Gastrocnemius medialis (tissue), 4 donors: ENCODE results near the gene SORT1. TPM values are rescaled to one million over a fixed set of nuclear protein-coding genes. Genes with fewer than 3 reads are reported as not detected.
A peak's percentile ranks its signal among the peaks of the same experiment; 100 is the strongest.

Experiments used
- ATAC-seq, 2 donors: fragments of 150-250 bp; one replicate each; pipeline ENCODE4 v1.9.1; 2016
- DNase-seq, 2 donors: peaks; one replicate each; pipeline ENCODE4 v3.0.0-alpha.2; 2019
- H3K27ac ChIP-seq, 4 donors: fragments of 200-600 bp; sonication (generic); 1 replicate in 1 of 4; 2 replicates in 3 of 4; pipeline ENCODE4 v1.5.1; 2016 to 2018; ENCODE audit warnings: mild to moderate bottlenecking in 2 of 4, moderate library complexity in 1 of 4
- H3K27me3 ChIP-seq, 3 donors: fragments of 200-600 bp; sonication (generic) in 2 of 3; 1 replicate in 1 of 3; 2 replicates in 2 of 3; pipeline versions ENCODE4 v1.5.1 to v1.6.0; 2016 to 2019; ENCODE audit warnings: mild to moderate bottlenecking in 1 of 3, moderate library complexity in 1 of 3
- H3K36me3 ChIP-seq, 2 donors: fragments of 200-600 bp; sonication (generic) in 1 of 2; one replicate each; pipeline ENCODE4 v1.5.1; 2017 to 2018
- H3K4me1 ChIP-seq, 2 donors: fragments of 200-600 bp; sonication (generic) in 1 of 2; one replicate each; pipeline ENCODE4 v1.5.1; 2016 to 2017; ENCODE audit warnings: mild to moderate bottlenecking in 2 of 2
- H3K4me3 ChIP-seq, 4 donors: fragments of 200-600 bp; sonication (generic) in 3 of 4; 1 replicate in 1 of 4; 2 replicates in 3 of 4; pipeline ENCODE4 v1.5.1; 2016 to 2019; ENCODE audit warnings: mild to moderate bottlenecking in 2 of 4
- H3K9me3 ChIP-seq, 3 donors: fragments of 200-600 bp; sonication (generic) in 2 of 3; 1 replicate in 1 of 3; 2 replicates in 2 of 3; pipeline ENCODE4 v1.5.1; 2016 to 2019
- CTCF ChIP-seq, 5 experiments: fragments of 450-650 bp in 3 of 5; fragments of 200-600 bp in 2 of 5; sonication (generic) in 2 of 5; IDR thresholded peaks in 4 of 5; conservative IDR thresholded peaks in 1 of 5; 1 replicate in 4 of 5; 2 replicates in 1 of 5; pipeline ENCODE4 v1.5.1; 2016 to 2019; ENCODE audit warnings: antibody characterized with exemption in 5 of 5, mild to moderate bottlenecking in 3 of 5, moderate library complexity in 3 of 5
- POLR2A ChIP-seq, 2 donors: fragments of 450-650 bp; IDR thresholded peaks; one replicate each; pipeline ENCODE4 v1.6.1; 2017; ENCODE audit warnings: antibody characterized with exemption in 2 of 2, mild to moderate bottlenecking in 2 of 2, moderate library complexity in 2 of 2
- in situ Hi-C, 4 donors: fragments of 200-750 bp; cut with MboI; loops; one replicate each; pipeline versions ENCODE4 v1.15.0 to v1.8.0; 2017; ENCODE audit warnings: low sequenced_read_pairs in 4 of 4
- intact Hi-C: fragments of 100-400 bp; cut with DNase I; formaldehyde crosslinking; loops from one replicate; pipeline ENCODE4 v1.15.1; 2023; ENCODE audit warnings: low total_unique reads
- total RNA-seq, 4 donors: library from RNA; depleted of rRNA; stranded (reverse); fragments of >200 nt; gene quantifications; one replicate each; pipeline versions ENCODE4 v1.1.0 to v1.2.3, GENCODE V29; 2016

The SORT1 gene
- total RNA-seq, 4 donors from 2014 or later = 93.7 to 226 (median 190) TPM

GRCh38 chr1:109312978-109313775, 84.5 kb downstream of the SORT1 start:
- no peaks in the 10 kb centered on the region for H3K27me3 ChIP-seq
- intact Hi-C loops = no loop called here
- no peak overlapping the region for H3K4me3 ChIP-seq
- peak in 1 of 2 donors; percentile 43 for ATAC-seq
- DNase-seq = peak in 1 of 2 donors; percentile 52
- H3K4me1 ChIP-seq = peaks cover 9 to 22% of the 10 kb centered on the region in 2 donors
- H3K9me3 ChIP-seq = no peaks in the 10 kb centered on the region
- no peak for TF ChIP-seq CTCF (IDR thresholded peaks at IDR 0.05 in 4 of 5, conservative IDR thresholded peaks at IDR 0.05 in 1 of 5)
- TF ChIP-seq POLR2A (IDR thresholded peaks at IDR 0.05) = no peak
- H3K27ac ChIP-seq = peak overlapping the region in 3 of 4 donors; percentile 1 to 64 (median 51)
- peaks cover 0 to 92% of the 10 kb centered on the region in 2 donors for H3K36me3 ChIP-seq
- in situ Hi-C loops = no loop called here

GRCh38 chr1:109312246-109312645, 85.5 kb downstream of the SORT1 start:
- Histone ChIP-seq H3K27me3 (no peaks in the 10 kb centered on the region), H3K4me3 (no peak overlapping the region), H3K9me3 (no peaks in the 10 kb centered on the region), H3K36me3 (peaks cover 0 to 83% of the 10 kb centered on the region in 2 donors), H3K27ac (no peak overlapping the region), H3K4me1 (peaks cover 16 to 31% of the 10 kb centered on the region in 2 donors)
- intact Hi-C loops (no loop called here), in situ Hi-C loops (no loop called here)
- no peak for TF ChIP-seq POLR2A (IDR thresholded peaks at IDR 0.05)
- TF ChIP-seq CTCF (IDR thresholded peaks at IDR 0.05 in 4 of 5, conservative IDR thresholded peaks at IDR 0.05 in 1 of 5) = no peak
- ATAC-seq = no peak
- no peak for DNase-seq

- peaks cover 0 to 55% of the 10 kb centered on the region in 2 donors for H3K36me3 ChIP-seq
- H3K27ac ChIP-seq = no peak overlapping the region
- H3K9me3 ChIP-seq = no peaks in the 10 kb centered on the region
- intact Hi-C loops = no loop called here
- ATAC-seq = no peak
- peaks cover 28 to 59% of the 10 kb centered on the region in 2 donors for H3K4me1 ChIP-seq
- H3K27me3 ChIP-seq = no peaks in the 10 kb centered on the region
- no peak for TF ChIP-seq CTCF (IDR thresholded peaks at IDR 0.05 in 4 of 5, conservative IDR thresholded peaks at IDR 0.05 in 1 of 5)
- TF ChIP-seq POLR2A (IDR thresholded peaks at IDR 0.05) = no peak
- in situ Hi-C loops = no loop called here
- H3K4me3 ChIP-seq = no peak overlapping the region
- DNase-seq = no peak
Measured at GRCh38 chr1:109309347-109309746, 88.4 kb downstream of the SORT1 start.

- ATAC-seq = peak; percentile 24 to 49
- peak overlapping the region in 3 of 4 donors; percentile 52 to 74 (median 58) for H3K27ac ChIP-seq
- H3K4me3 ChIP-seq = no peak overlapping the region
- in situ Hi-C loops (no loop called here), intact Hi-C loops (no loop called here)
- no peaks in the 10 kb centered on the region for H3K27me3 ChIP-seq
- peak; percentile 49 to 59 for DNase-seq
- no peak for TF ChIP-seq CTCF (IDR thresholded peaks at IDR 0.05 in 4 of 5, conservative IDR thresholded peaks at IDR 0.05 in 1 of 5)
- no peak for TF ChIP-seq POLR2A (IDR thresholded peaks at IDR 0.05)
- H3K4me1 ChIP-seq = peaks cover 20 to 49% of the 10 kb centered on the region in 2 donors
- H3K9me3 ChIP-seq = no peaks in the 10 kb centered on the region
- H3K36me3 ChIP-seq = peaks cover 0 to 36% of the 10 kb centered on the region in 2 donors
Measured at GRCh38 chr1:109307274-109308021, 90.3 kb downstream of the SORT1 start.
